KBM-7 (cell line): ENCODE measurements around the gene PADI2.
A peak's percentile ranks its signal among the peaks of the same experiment; 100 is the strongest.

Experiments used
- DNase-seq: peaks from one replicate; pipeline ENCODE4 v3.0.0-alpha.2; 2015
- in situ Hi-C: fragments of 300-500 bp; cut with MboI; formaldehyde crosslinking; loops from 2 replicates; pipeline ENCODE4 v1.14.3; 2020; ENCODE audit warnings: low sequenced_read_pairs, low pct_unique_long_range_greater_than_20kb, mixed read lengths

The PADI2 gene

DNA sequence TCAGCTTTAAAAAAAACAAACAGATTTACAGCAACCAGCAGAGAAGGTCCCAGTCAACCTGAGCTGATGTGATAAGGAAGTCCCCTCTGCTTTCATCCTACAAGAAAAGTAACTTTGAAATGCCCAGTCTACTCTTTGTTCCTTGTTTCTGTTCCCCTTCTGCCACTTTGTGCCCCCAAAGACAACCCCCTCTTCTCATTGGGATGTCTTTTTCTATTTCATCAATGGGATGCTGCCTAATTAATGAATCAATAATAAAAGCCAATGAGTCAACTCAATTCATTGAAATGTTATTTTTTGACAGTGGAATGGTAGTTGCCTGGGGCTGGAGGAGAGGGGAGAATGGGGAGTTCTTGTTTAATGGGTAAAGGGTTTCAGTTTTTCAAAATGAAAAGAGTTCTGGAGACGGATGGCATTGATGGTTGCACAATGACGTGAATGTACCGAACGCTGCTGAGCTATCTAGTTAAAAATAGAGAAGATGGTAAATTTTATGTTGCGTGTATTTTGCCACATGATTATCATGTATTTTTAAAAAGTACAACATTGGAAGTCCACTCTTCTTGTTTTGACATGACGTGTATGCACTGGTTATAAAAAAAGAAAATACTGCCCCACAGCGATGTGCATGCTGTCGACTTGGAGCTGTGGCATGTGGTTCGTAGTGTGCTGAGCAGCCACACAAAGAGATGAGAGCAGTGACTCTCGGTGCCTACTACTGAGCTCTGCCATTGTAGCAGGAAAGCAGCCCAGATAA, 22.4 kb upstream of the PADI2 start:
- in situ Hi-C loops = no loop called here
- no peak for DNase-seq

DNA sequence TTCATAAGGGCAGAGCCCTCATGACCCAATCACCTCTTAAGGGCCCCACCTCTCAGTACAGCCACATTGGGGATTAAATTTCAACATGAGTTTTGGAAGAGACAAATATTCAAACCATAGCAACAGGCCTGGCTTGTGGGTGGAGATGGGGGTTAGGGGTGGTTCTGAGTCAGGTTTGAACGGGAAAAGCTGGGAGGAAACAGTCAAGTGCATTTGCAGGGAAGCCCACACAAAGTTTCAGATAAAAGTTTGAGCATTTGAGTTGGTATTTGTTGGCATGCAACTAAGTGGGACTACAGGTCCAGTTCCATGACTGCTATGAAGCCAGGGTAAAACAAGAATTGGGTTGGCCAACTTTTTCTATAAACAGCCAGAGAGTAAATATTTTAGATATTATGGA, 21.0 kb upstream of the PADI2 start:
- no peak for DNase-seq
- in situ Hi-C loops = no loop called here

DNA sequence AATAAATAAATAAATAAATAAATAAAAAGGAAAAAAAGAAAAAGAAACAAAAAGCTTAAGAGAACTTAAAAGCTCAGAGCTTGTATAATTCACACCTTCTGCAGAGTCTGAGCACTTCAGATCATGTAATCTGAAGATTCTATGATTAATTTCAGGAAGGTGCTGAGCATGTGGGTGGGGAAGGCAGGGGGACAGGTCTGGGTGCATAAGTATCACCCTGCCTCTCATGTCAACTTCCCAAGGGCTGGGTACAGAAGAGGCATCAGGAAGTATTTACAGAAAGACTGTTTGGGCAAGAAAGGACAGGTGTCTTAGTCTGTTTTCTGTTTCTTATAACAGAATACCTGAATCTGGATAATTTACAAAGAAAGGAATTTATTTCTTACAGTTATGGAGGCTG, 20.4 kb upstream of the PADI2 start:
- DNase-seq = no peak
- in situ Hi-C loops = no loop called here

DNA sequence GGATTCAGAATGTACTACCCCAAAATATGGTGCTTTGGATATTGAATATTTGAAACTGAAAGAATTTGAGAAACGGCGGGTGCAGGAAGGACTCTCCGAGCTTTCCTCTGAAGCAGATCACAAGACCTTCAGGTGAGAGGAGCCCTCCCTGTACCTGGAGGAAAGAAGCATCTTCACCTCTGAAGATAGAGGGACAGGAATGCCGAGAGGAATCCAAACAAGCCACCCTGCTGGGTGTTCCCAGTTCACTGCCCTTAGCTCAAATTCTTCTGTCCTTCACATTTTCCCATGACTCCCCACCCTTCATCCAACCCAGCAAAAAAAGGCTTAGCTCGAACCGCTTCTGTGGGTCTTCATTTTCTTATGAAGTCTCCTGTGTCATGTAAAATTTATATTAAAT, 18.2 kb upstream of the PADI2 start:
- no peak for DNase-seq
- in situ Hi-C loops = no loop called here

DNA sequence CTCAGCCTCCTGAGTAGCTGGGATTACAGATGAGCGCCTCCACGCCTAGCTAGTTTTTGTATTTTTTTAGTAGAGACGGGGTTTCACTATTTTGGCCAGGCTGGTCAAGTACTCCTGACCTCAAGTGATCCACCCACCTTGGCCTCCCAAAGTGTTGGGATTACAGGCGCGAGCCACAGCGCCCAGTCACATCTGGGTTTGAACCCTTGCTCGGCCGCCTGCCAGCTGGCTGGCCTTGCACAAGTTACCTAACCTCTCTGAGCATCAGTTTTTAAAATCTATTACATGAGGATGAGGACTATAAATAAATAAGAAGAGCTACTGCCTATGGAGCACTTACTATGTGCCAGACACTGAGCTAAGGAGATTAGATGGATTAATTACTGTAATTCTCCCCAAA, 17.7 kb upstream of the PADI2 start:
- no peak for DNase-seq
- in situ Hi-C loops = no loop called here

DNA sequence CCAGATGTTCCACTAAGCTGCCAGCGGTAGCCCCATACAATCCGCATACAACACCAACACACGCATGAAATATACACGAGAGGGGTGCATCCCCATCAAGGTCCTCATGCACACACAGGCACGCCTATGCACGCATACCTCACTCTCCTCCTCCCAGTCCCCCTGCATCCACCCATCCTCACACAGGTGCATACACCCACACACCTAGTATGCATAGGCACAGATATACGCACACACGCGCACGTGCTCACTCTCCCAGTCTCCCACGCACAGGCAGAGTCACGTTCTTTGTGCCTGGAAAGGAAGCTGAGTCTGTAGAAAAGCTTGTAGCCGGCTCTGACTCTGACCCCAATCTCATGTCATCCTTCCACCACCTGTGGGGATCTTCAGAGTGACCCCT, 16.9 kb upstream of the PADI2 start:
- in situ Hi-C loops = no loop called here
- no peak for DNase-seq

DNA sequence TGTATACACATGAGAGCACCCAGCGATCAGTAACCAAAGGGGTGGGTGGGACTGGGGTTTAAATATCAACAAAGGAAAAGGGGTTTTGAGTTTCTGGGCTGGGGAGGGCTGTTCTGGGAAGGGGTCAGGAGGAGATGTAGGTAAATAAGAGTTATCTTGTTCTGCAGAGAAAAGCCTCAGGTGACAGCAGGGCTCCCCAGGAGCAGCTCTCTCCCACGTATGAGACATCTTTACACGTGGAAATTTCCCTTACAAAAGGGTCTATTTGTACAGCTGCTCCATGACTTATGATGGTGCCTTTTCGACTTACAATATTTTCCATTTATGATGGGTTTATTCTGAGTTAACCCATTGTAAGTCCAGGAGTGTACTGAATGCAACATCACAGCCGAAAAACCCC, 16.3 kb upstream of the PADI2 start:
- DNase-seq = no peak
- in situ Hi-C loops = no loop called here

DNA sequence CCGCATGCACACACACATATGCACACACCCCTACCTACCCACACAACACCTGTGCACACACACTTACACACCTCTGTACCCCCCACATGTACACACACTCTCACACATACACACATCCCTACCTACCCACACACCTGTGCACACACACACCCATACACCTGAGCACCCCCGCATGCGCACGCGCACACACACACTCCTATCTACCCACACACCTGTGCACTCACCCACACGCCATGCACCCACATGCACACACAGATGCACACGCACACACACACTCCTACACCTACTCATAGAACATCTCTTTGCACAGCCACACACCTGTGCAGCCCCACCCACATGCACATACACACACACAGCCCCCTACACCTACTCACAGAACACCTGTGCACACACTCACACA, 15.5 kb upstream of the PADI2 start:
- in situ Hi-C loops = no loop called here
- no peak for DNase-seq

DNA sequence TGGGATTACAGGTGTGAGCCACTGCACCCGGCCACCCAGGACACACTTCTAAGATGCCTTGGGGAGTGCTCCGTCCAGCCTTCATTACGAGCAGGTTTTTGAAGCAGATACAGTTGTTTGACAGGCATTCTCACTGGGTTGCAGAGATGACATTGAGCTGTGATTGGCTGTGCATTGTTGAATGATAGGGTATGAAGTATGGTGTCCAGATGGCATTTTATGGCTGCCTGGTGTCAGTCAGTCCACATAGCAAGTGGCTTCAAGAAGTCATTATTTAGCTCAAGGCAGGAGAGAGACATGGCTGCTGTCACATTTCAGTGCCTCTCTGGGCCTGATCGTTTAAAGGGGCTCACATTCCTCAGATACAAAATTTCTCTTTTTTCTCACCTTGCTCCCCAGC, 14.8 kb upstream of the PADI2 start:
- DNase-seq = no peak
- in situ Hi-C loops = no loop called here

DNA sequence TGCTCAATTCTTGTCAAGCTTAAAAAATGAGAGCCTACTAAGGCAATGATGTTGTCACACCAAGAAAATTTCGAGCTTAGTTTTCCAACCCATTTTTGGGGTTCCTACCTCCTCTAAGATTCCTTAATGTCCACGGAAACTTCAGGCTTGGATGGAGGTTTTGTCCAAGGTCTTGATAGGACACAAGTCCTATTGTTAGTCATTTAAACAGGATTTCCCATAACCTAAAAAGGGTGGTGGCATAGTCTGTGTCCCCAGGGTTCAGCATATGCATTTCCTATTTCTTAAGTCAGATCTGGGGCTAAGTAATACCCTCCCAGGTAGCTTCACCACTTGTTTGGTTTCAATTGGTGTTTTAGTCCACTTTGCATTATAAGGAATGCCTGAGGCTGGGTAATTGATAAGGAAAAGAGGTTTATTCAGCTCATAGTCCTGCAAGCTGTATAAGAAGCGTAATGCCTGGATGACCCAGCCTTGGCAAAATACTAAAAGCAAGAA, 10.9 kb upstream of the PADI2 start:
- in situ Hi-C loops = no loop called here
- DNase-seq = no peak

DNA sequence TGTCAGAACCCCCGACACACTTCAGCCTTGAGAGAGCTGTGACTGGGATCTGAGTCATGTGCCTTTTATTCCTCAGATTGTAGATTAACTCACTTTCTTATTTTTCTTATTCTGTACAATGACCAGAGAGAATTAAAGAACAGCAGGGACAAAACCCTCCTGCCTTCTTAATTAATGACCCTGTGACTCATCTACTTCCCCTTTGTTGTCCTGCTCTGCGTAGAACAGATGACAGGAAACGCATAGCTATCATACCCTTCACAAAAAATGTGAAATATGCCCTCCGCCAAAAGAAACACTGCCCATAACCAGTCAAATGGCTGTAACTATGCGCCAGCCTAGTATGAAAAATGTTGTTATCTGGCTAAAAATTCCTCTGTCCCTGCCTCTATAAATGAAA, 9.1 kb upstream of the PADI2 start:
- in situ Hi-C loops = no loop called here

DNA sequence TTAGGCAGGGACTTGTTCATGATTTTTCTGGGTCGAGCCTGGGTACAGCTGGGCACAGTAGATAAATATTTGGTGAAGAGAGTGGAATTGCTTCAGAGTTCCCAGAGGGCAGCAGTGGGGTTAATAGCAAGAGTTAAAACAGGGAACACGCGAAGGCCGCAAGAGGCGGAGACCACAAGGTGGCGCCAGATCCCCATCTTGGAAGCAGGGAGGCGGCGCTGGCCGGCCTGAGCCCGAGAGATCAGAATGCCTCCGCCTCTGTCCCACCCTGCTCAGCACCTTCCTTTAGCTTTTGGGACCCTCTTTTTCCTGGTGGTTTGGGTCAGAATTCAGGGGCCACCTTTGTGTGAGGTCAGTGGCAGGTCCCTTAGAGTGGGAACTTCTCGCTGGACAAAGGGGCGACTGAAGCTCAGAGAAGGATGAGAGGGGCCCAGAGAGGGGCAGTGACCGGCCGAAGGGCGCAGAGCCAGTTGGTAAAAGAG, 6.5 kb upstream of the PADI2 start:
- peak; percentile 88 for DNase-seq
- in situ Hi-C loops = no loop called here

More for the DNA sequence above, 9.1 kb upstream of the PADI2 start:
- DNase-seq = peak; percentile 69

DNA sequence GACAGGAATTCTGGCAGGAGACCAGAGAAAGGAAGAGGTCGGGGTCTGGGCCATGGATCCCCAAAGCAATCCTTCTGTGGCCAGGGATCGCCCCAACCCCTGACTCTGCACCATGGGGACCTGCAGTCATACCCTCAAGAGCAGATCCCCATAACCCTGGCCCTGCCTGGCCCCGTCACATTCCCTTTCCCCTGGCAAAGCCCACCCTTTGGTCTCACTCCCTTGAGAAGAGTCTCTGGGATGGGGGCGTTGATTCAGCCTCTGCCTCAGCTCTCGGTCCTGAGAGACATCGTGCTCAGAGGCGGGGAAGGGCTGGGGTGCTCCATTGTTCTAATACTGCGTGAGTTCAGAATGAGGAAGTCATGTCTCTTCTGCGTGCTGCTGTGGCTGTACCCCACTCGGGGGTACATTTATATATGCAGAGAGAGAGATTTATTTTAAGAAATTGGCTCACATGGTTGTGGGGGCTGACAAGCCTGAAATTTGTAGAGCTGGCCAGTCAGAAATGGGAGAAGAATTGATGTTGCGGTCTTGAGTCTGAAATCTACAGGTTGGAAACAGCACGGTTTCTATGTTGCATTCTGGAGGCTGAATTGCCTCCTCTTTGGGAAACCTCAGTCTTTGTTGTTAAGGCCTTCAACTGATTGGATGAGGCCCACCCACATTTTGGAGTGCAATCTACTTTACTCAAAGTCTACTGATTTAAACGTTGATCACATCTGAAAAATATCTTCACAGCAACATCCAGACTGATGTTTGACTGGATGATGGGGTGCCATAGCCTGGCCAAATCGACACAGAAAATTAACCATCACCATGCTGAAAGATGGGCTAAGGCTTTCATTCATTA, 4.2 kb upstream of the PADI2 start:
- in situ Hi-C loops = no loop called here
- DNase-seq = no peak

DNA sequence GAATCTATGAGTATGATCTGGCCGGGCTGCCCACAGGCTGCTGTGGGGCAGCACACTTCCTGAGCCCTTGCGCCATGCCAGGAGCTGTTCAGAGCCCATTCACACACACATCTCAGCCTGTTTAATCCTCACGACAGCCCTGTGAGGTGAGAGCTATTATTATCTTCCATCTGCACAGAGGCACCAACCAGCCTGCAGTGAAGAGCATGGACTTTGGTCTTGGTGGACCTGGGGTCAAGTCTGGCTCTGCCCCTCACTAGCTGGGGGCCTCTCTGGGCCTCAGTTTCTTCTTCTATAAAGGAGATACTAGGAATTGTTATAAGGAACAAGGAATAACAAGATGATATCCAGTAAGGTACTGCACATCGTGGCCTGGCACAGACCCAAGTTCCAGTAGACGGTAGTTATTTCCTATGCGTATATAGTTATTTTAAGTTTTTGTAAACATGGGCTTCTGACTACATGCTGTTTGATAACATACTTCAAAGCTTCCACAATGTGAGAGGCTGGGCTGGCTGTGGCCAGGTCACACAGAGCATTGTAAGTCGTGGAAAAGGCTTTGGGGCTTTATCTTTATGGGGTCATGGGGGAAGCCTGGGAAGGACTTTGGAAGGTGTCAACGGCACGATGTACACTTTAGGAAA, 3.4 kb upstream of the PADI2 start:
- in situ Hi-C loops = no loop called here

DNA sequence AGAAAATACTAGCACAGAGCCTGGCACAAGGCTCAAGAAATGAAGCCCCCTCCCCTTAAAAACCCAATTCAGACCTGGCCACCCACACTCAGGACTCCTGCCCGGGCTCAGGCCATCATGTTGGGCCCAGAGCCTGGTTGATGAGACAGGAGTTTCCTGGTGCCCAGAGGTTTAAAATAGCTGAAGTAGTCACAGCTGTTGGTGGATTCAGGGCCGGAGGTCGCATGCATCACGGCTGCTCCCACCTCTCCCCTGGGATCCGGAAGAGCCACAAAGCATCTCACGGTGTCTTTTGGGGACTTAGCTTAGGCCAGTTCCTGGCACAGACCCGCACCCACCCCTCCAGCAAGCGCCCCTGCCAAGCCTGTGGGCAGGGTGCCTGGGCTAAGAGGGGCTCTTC, 2.6 kb upstream of the PADI2 start:
- in situ Hi-C loops = no loop called here
- DNase-seq = no peak

More for the DNA sequence above, 3.4 kb upstream of the PADI2 start:
- DNase-seq = no peak

DNA sequence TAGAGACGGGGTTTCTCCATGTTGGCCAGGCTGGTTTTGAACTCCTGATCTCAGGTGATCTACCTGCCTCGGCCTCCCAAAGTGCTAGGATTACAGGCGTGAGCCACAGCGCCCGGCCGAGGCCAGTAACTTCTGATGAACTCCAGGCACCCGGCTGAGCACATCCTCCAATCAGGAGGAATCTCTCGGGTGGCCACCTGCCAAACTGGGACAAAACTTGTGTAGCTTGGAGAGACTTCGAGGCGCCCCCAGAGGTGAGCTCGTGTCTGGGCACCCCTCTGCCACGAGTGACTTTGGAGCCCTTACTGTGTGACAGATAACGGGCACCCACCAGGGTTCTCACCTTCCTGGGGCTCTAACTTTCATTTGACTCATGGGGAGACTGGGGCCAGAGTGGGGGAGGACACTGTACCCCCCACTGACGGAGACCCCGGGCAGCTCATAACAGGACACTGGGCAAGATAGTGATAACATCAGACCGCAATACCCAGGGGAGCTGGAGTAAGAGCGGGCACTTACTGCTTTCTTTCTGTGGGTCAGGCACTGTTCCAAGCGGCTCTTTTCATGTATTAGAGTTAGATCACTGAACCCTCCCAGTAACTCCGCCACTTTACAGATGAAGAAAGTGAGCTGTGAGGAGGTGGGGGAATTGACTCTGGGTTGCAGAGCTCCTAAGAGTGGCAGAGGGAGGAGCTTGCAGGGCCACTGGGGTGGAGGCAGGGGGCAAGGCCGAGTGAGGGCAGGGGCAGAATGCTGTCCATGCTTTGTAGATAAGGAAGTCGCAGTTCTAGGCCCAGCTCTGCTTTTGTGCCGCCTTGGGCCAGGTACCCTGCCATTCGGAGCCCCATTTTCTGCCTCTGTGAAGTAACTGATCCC, 1.9 kb upstream of the PADI2 start:
- in situ Hi-C loops = no loop called here
- DNase-seq = no peak

DNA sequence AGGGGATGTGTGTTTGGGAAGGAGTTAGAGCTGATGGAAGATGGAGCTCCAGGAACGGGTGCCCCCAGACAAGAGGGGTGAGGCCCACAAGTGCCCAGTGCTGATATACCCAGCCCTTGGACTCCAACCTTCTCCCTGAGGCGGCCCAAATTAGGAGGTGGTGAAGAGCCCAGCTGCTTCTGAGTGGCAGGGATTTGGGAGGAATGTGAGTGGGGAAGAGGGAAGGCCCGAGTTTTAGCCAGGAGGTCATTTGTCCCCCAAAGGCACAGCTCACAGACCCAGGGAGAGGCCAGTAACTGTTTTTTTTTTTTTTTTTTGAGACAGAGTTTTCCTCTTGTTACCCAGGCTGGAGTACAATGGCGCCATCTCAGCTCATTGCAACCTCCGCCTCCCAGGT, 1.2 kb upstream of the PADI2 start:
- DNase-seq = no peak
- in situ Hi-C loops = no loop called here

DNA sequence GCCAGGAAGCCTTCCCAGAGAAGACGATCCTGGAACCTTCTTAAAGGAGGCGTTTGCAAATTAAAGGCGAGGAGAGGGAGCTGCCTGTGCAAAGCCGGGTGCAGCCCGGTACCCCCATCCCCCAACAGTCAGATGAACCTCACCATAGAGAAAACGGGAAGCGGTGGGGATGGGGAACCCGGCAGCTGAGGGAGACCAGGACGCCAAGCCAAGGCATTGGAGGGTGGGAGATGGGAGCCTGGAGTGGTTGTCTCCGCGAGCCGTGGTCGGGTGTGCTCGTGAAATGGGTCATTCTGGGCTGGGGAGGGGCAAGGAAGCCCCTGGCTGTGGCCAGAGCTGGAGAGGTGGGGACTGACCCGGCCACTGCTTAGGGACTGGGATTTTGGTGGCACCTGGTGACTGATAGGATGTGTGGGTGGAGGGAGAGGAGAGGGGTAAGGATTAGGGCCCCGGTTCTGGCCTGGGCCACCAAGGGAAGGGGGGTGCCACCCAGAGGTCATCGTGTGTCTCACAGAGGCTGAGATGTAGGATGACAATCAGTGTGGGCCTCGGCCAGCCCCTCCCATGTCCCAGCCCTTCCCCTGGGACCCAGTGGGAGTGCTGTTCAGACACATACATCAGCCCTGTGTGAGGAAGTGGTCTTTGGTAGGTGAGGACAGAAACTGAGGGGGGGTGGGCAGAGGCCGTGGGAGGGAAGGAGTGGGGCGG, 676 bp upstream of the PADI2 start:
- in situ Hi-C loops = loop anchor here (10.0 kb wide), 1 partner anchor 115 kb away; no protein-coding TSS in a partner anchor
- no peak for DNase-seq
